ENCODE measurements around the gene HPD. TPM values are rescaled to one million over a fixed set of nuclear protein-coding genes. Genes with fewer than 3 reads are reported as not detected.

Gene HPD
- total RNA-seq, 1 donor from 2014 or later, result not detected

GRCh38 chr12:121826318-121827150 is 32.1 kb downstream of the HPD start:
- Mint-ChIP-seq H3K4me1 (ENCODE audit: low read depth) (no peaks in the 10 kb centered on the region), H3K36me3 (ENCODE audit: low read depth) (peaks cover 32% of the 10 kb centered on the region), H3K9me3 (ENCODE audit: low read depth) (no peaks in the 10 kb centered on the region), H3K27me3 (ENCODE audit: low read depth) (no peaks in the 10 kb centered on the region), H3K27ac (ENCODE audit: unreplicated experiment) (peak overlapping the region; percentile 62), H3K4me3 (ENCODE audit: unreplicated experiment) (no peak overlapping the region)
- no peak for TF ChIP-seq CTCF (IDR thresholded peaks at IDR 0.05)
- DNase-seq (ENCODE audit: low spot score), result no peak

- DNase-seq (ENCODE audit: low spot score), result no peak
- H3K27me3 Mint-ChIP-seq (ENCODE audit: low read depth), result no peaks in the 10 kb centered on the region
- no peak overlapping the region for H3K4me3 Mint-ChIP-seq (ENCODE audit: unreplicated experiment)
- peaks cover 28% of the 10 kb centered on the region for H3K36me3 Mint-ChIP-seq (ENCODE audit: low read depth)
- no peaks in the 10 kb centered on the region for H3K9me3 Mint-ChIP-seq (ENCODE audit: low read depth)
- no peak overlapping the region for H3K27ac Mint-ChIP-seq (ENCODE audit: unreplicated experiment)
- TF ChIP-seq CTCF (IDR thresholded peaks at IDR 0.05), result no peak
- H3K4me1 Mint-ChIP-seq (ENCODE audit: low read depth), result no peaks in the 10 kb centered on the region
Measured at GRCh38 chr12:121825041-121825523, 33.6 kb downstream of the HPD start.

GRCh38 chr12:121823727-121824115 is 34.9 kb downstream of the HPD start:
- TF ChIP-seq CTCF (IDR thresholded peaks at IDR 0.05), result no peak
- H3K9me3 Mint-ChIP-seq (ENCODE audit: low read depth), result no peaks in the 10 kb centered on the region
- H3K4me3 Mint-ChIP-seq (ENCODE audit: unreplicated experiment), result no peak overlapping the region
- DNase-seq (ENCODE audit: low spot score), result no peak
- no peak overlapping the region for H3K27ac Mint-ChIP-seq (ENCODE audit: unreplicated experiment)
- H3K36me3 Mint-ChIP-seq (ENCODE audit: low read depth), result peaks cover 27% of the 10 kb centered on the region
- no peaks in the 10 kb centered on the region for H3K27me3 Mint-ChIP-seq (ENCODE audit: low read depth)
- H3K4me1 Mint-ChIP-seq (ENCODE audit: low read depth), result no peaks in the 10 kb centered on the region

- H3K27me3 Mint-ChIP-seq (ENCODE audit: low read depth), result no peaks in the 10 kb centered on the region
- H3K27ac Mint-ChIP-seq (ENCODE audit: unreplicated experiment), result no peak overlapping the region
- H3K36me3 Mint-ChIP-seq (ENCODE audit: low read depth), result peaks cover 22% of the 10 kb centered on the region
- no peak overlapping the region for H3K4me3 Mint-ChIP-seq (ENCODE audit: unreplicated experiment)
- DNase-seq (ENCODE audit: low spot score), result no peak
- peak; percentile 29 for TF ChIP-seq CTCF (IDR thresholded peaks at IDR 0.05)
- no peaks in the 10 kb centered on the region for H3K4me1 Mint-ChIP-seq (ENCODE audit: low read depth)
- no peaks in the 10 kb centered on the region for H3K9me3 Mint-ChIP-seq (ENCODE audit: low read depth)
Measured at GRCh38 chr12:121823101-121823726, 35.4 kb downstream of the HPD start.

- Mint-ChIP-seq H3K27ac (ENCODE audit: unreplicated experiment) (no peak overlapping the region), H3K4me3 (ENCODE audit: unreplicated experiment) (no peak overlapping the region), H3K9me3 (ENCODE audit: low read depth) (no peaks in the 10 kb centered on the region), H3K4me1 (ENCODE audit: low read depth) (no peaks in the 10 kb centered on the region), H3K27me3 (ENCODE audit: low read depth) (no peaks in the 10 kb centered on the region), H3K36me3 (ENCODE audit: low read depth) (peaks cover 26% of the 10 kb centered on the region)
- no peak for DNase-seq (ENCODE audit: low spot score)
- no peak for TF ChIP-seq CTCF (IDR thresholded peaks at IDR 0.05)
Measured at GRCh38 chr12:121822393-121823100, 36.1 kb downstream of the HPD start.
